GM19395 (cell line): Measurements from ENCODE around the gene SNTG2.
"Not testable (repeated sequence)": the region's sequence is repeated elsewhere in the genome, so short reads cannot be mapped to it uniquely, and the experiment has no call there.

Experiments used
- ATAC-seq: cut with Tn5 transposase; IDR thresholded peaks from one replicate; pipeline ENCODE4 v1.9.1; 2021; ENCODE audit warnings: mild to moderate bottlenecking, moderate library complexity; ENCODE audit not compliant: unreplicated experiment

SNTG2 gene

DNA sequence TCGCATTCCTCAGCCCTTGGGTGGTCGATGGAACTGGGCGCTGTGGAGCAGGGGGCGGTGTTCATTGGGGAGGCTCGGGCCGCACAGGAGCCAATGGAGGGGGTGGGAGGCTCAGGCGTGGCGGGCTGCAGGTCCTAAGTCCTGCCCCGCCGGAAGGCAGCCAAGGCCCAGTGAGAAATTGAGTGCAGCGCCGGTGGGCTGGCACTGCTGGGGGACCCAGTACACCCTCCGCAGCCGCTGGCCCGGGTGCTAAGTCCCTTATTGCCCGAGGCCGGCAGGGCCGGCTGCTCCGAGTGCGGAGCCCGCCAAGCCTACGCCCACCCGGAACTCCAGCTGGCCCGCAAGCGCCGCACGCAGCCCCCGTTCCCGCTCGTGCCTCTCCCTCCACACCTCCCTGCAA is 278.9 kb downstream of the SNTG2 start:
- ATAC-seq: not testable (repeated sequence)

DNA sequence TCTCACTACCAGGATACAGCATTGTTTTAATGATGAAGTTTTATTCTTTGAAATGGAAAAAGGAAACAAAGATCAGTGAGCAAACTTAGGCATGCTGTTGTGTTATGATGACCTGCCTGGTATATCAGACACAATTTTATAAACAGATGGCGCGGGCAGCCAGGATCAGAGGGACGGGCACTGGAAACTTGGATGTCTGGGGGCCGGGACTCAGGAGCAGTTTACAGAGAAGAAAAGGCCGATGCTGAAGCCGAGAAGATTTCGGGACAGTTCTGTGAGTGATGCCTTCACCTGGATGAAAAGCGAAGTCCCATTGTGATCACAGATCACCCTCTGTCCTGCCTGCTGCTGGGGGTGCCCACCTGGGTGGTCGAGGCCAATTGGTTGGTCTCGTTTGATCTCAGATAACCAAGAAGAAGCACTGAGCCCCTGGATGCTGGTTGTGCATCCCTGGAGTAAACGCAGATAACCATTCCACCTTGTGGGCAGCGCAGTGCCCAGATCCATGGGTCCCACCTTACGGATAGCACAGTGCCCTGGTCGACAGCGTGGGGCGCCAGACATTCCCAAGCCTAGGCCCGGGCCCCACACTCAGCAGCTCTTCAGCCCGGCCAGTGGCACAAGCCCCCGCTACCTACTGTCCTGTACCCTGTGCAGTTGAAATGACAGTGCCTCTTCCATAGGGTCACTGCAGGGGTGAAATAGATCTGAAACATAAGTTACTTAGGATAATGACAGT is 279.7 kb downstream of the SNTG2 start:
- ATAC-seq: no peak

DNA sequence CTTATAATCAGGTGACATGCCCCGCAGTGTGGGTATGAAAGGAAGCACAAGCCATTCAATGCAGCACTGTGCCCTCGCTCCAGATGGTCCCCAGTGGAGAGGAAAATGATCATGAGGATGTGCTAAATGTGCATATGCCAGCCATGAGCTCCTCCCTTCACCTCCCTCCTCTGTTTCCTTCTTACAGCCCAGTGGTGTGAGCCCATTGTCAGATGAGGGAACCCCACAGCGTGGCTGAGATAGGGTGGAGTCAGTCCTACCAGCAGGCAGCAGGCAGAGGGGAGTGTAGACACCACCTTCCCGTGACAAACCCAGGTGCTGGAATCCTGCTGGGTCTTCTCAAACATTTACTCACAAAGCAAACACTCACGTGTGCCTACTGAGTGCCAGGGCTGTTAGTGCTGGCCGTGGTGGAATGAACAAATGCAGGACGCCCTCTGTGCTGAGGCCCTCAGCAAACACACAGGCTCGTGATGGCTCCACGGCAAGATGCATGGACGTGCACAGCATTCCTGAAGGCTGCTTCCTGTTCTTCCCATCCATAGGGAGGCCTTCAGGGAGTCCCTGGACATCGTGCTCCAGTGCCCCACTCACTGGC is 280.9 kb downstream of the SNTG2 start:
- no peak for ATAC-seq

DNA sequence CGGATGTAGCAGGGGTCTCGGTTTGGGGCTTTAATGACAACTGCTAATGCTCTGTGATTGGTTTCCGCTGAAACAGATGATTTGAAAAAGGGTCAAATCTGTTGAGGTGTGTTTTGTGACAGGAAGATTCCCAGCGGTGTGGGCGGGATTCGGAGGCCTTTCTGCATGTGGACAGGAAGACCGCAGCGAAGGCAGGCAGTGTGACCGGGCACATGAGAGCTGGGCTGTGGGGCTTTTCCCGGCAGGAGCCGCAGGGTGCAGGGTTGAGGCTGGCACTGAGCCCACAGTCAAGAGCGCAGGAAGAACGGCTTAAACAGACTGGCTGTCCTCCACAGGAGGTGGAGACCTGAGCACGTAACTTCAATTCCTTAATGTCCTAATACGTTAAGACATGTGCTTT is 282.6 kb downstream of the SNTG2 start:
- no peak for ATAC-seq

DNA sequence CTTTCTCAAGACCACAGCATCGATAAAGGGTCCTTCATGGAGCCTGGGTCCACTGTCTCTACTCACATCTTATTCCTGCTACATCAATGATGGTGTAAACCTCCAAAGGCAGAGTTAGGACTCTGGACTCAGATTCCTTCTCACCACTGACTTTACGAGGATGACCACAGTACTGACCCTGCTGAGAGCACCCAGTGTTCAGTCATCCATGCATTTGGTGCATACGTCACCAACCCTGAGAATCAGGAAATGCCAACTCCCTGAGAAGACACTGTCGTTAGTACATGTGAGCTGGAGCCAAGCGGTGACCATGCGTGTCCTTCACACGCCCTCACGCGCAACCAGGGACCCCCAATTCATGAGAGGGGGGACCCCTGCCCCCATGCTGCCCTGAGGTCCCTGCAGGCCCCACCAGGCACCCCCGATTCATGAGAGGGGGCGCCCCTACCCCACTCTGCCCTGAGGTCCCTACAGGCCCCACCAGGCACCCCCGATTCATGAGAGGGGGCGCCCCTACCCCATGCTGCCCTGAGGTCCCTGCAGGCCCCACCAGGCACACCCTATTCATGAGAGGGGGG is 284.2 kb downstream of the SNTG2 start:
- ATAC-seq: no peak

DNA sequence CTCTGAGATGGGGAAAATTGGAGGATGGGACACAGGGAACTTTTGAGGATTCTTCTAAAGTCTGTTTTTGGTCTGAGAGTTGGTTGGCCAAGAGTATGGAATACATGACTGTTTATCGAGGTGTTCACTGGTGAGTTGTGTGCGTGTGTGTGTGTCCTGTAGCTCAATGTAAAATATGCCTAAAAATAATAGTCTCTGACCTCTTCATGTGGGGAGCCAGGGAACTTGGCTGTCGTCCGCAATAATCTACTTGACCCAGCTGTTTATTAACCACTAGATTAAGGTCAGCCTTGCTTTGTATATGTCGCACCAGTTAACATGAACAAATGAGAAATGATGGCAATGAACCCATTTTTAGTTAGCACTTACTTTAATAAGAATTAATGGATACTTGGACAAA is 285.2 kb downstream of the SNTG2 start:
- ATAC-seq: no peak

DNA sequence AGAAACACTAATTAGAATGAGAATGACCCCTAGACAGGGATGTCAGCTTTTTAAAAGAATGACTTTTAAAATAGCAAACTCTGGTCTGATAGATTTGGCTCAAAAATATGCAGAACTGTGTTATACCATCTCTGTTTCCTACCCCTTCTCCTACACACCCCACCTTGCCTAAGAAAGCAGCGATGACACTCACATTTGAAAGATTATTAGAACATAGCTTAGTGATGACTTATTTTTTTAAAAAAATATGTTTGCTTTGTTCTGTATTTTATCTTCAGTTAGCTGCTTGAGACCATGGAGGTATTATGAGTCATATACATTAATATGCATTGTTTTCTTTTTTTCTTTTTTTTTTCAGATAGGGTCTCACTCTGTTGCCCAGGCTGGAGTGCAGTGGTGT is 286.0 kb downstream of the SNTG2 start:
- ATAC-seq: no peak

DNA sequence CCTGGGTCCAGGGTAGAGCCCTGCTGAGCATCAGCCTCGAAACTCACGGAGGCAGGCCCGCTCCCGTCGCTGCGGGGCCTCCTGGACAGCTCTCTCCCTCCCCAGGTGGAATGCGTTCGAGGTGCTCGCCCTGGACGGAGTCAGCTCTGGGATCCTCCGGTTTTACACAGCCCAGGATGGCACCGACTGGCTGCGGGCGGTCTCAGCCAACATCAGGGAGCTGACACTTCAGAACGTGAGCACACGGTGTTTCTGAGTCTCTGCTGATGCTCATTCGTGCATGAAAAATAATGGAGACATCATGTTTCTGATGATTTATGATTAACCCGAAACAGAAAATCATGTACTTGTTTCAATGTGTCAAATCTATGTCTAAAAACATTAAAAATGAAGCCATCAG is 287.1 kb downstream of the SNTG2 start:
- no peak for ATAC-seq

DNA sequence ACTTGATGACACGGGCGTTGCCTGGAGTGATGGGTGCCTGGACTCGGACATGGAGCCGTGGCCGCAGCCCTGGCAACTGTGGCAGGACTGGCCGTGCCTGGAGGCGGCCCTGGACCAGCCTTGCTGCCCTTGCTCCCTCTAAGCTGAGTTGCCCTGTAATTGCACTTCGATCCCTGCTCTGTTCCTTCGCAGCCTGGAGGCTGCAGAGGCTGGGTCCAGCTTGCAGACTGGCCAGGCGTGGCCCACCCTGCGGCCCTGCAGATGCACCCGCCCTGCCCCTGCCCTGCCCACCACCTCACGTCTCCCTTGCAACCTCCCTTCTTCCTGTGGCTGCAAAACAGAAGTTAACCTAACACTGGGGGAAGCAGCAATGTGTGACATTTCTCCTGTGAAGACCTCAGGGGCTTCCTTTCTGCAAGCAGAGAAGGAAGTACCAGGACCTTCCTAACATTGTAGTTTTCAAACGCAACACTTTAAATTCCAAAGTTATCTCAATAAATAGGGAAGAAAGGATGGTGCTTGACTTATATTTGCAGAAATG is 288.0 kb downstream of the SNTG2 start:
- ATAC-seq: no peak

DNA sequence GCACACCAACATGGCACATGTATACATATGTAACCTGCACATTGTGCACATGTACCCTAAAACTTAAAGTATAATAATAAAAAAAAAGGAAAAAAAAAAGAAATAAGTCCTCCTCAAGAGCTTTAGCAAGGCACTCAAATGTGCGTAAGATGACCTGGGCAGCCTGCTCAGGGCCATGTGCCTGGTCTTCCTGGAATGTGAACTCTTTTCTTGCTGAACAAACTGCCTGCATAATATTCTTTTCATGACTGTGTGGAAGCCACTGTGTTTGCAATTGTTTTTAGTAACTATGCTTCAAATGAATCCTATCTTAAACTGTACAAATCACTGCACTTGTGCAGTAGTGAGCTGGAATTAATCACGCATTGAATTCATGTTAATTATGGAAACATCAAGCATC is 294.5 kb downstream of the SNTG2 start:
- ATAC-seq: no peak

DNA sequence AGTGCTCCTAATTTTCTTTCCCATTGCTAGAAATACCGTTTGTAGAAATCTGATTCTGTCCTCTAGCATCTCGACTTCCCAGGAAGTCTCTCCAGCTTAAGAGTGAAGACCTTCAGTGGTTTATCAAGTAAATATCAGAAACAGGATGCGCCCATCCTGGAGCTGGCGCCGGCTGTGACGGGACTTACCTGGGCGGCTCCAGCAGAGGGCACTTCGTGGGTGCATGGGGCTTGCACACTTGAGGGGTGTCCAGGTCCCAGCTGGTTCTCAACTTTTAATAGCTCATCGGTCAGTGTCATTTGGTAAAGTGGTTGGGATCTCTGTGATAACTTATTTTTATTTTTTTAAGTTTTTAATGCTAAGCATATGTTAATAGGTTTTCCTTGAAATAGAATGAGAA is 295.6 kb downstream of the SNTG2 start:
- ATAC-seq: no peak

DNA sequence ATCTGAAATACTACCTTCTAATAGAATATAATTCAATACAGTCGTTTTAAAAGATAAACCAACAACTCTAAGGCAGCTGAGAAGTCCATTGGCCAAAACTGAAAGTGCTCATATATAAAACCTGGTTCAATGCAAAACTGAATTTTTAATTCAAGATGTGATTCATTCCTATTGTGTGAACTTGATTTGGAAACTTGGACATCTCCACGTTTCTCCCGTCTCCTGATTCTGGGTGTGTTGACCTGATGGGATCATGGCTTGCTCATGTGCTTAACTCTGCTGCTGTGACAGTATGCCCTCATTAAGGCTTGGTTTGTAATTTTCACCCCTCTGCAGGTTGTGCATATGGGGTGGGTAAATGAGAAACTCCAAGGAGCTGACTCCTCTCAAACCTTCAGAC is 296.3 kb downstream of the SNTG2 start:
- ATAC-seq: no peak

DNA sequence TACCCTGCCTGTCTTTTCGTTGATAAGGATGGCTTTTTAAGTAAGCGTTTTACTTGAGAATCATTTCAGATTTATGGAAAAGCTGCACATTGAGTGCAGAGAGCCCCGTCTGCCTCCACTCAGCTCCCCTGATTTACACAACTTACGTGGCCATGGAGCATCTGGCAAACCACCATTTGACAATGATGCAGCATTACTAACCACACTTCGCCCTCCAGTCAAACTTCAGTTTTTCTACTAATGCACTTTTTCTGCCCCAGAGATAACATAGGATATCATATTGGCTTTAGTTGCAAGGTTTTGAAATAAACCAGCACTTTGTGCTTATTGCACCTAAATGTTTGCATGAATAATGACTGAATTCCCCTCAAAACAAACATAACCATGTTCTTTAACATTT is 297.5 kb downstream of the SNTG2 start:
- no peak for ATAC-seq

DNA sequence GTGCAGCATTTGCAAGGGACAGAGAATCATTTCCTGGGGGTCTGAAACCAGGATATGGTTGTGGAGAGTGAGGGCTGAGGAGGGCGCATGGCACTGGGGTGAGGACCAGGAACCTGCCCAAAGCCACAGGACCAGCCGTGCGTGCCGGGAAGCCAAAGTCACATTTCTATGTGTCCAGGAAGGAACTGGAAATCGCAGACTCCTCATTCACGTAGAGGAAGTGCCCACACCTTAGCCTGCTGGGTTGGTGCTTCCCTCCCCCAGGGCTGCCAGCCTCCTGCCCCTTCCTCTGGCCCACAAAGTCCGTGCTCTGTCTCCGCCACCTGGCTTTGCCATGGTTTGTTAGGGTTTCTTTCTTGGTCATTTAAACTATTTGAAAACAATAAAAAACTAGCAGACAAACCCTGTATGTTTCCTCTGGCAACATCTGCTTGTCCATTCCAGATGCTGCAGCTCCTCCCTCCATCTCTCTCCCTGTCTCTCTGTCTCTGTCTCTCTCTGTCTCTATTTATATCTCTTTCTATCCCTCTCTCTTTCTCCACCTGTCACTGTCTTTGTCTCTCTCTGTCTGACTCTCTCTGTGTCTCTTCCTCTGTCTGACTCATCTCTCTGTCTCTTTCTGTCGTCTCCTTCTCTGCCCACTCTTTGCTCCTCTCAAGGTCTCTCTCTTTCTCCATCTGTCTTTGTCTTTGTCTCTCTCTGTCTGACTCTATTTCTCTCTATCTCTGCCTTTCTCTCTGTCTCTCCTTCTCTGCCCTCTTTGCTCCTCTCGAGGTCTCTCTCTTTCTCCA is 299.4 kb downstream of the SNTG2 start:
- no peak for ATAC-seq

DNA sequence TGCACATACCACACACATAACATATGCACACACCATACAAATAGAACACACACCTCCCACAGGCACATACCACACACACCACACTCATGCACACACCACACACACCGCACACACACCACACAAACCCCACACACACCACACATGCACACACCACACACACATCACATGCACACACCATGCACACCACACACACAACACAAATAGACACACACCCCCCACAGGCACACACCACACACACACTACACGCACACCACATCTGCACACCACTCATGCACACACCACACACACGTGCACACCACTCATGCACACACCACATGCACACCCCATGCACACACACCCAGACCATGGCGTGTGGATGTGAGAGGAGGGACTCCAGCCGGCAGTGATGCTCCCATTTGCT is 300.9 kb downstream of the SNTG2 start:
- ATAC-seq: no peak

DNA sequence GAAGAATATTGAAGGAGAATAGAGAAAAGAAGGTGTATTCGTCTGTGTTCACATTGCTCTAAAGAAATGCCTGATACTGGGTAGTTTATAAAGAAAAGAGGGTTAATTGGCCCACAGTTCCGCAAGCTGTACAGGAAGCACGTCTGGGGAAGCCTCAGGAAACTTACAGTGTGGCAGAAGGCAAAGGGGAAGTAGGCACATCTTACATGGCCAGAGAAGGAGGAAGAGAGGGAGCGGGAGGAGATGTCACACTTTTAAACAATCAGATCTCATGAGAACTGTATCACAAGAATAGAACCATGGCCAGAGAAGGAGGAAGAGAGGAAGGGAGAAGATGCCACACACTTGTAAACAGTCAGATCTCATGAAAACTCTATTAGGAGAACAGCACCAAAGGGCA is 303.0 kb downstream of the SNTG2 start:
- no peak for ATAC-seq

DNA sequence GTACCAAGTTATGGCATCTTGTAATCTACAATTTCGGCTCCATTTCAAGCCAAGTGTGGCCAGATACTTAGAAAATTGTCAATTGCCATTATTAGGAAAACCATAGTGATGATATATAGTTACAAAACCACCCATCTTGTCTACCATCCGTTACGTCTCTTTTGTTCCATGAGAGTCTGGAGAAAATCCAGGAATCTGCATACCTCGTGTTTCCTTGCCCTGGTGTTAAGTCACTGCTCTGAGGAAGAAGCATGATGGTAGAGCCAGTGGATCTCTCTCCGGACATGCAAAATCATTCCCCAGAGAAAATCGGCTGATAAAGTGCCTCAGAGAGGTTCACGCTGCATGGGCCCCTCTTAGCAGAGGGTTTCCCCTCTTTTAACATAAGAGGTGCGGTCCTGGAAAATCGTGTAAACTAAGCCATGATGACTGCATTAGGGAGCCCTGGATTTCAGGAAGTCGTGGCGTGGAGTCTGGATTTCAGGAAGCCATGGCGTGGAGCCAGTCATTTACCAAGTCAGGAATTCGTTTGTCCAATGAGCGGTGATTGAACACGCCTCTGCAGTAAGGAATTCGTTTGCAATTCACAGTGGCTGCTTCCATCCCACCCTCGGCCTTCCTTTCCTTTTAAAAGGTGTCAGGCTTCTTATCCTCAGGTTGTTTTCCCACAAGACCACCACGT is 304.2 kb downstream of the SNTG2 start:
- no peak for ATAC-seq

DNA sequence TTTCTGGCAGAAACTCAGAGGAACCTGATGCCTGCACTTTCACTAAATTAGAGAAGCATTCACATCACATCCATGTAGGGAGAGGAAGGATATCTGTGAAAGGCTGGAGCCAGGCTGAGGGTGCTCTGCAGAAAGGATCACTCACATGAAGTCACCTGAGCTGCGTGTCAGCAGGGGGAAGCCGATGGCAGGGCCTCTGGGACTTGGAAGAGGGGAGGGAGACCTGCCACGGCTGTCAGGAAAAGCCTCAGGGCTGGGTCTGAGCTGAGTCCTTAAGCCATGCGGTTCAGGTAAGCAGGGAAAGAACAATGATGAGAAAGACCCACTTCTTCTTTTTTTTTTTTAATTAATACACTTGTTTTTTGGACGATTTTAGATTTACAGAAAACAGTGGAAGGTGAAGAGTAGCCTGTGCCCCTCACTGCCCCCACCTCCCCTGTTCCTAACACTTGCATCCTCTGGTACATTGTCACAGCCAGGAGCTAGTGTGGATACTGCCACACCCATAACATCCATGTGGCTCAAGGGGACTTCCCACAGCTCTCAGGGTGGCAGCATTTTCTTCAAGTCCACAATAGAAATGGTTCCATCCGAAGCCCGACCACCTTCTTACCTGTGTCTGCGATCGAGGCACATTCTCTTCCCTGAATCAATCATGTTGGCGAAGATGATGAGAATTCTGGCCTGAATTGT is 306.1 kb downstream of the SNTG2 start:
- ATAC-seq: no peak

DNA sequence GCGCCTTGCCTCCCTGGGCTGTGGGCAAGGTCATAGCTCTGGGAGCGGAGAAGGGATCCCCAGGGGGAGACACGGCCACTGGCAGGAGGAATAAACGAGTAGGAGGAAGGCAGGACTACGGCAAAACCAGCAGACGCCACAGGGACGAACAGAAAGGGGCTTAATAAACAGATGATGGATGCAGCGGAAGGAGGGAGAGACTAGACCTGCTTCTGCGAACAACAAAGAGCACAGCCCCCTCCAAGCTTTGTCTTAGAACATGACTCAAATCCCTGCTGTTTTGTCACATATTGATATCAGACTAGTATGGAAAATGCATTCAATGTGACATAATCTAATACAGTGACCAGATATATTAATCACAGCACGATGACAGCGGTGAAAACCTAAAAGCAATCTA is 306.7 kb downstream of the SNTG2 start:
- ATAC-seq: no peak

DNA sequence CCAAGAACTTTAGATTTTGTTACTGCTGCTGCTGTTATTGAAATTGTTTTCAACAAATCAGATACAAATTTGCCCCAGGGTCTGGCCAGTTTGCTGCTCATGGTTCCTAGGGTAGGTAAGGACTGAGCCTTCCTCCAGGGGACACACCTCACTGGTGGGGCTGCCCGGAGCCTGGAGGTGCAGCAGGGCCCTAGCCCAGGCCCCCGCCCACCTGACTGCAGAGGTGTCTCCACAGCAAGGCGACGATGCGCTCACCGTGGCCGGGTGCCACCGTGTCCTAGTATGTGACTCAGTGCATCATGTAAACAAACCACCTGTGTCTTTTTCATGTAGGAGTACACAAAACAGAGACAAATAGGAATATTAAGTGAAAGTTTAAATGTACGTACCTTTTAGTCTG is 309.1 kb downstream of the SNTG2 start:
- no peak for ATAC-seq
